Naive B cell (primary cell): ENCODE data around the gene MAP4K3. TPM values are rescaled to one million over a fixed set of nuclear protein-coding genes. Genes with fewer than 3 reads are reported as not detected.
"Not testable (repeated sequence)": the region's sequence is repeated elsewhere in the genome, so short reads cannot be mapped to it uniquely, and the experiment has no call there.

ENCODE experiments used
- ATAC-seq, 2 donors: fragments of 150-1000 bp; cut with Tn5 transposase; 2 replicates each; pipeline ENCODE4 v1.10.0; 2021; ENCODE audit warnings: low read depth in 2 of 2, mild to moderate bottlenecking in 2 of 2, moderate library complexity in 2 of 2
- DNase-seq: peaks from one replicate; pipeline ENCODE4 v3.0.0; 2022
- H3K27ac Mint-ChIP-seq, 6 donors: one replicate each; pipeline ENCODE4 v1.8.0; 2020 to 2022; ENCODE audit warnings: mild to moderate bottlenecking in 6 of 6, mixed read lengths in 6 of 6, moderate library complexity in 5 of 6, inconsistent platforms in 2 of 6
- H3K27me3 Mint-ChIP-seq, 3 donors: one replicate each; pipeline ENCODE4 v1.8.0; 2021 to 2022; ENCODE audit warnings: mixed read lengths in 3 of 3, mild to moderate bottlenecking in 1 of 3
- H3K36me3 Mint-ChIP-seq, 2 donors: one replicate each; pipeline ENCODE4 v1.8.0; 2020 to 2022; ENCODE audit warnings: mixed read lengths in 2 of 2, inconsistent platforms in 1 of 2, mild to moderate bottlenecking in 1 of 2
- H3K4me1 Mint-ChIP-seq, 3 donors: one replicate each; pipeline ENCODE4 v1.8.0; 2020 to 2022; ENCODE audit warnings: mixed read lengths in 3 of 3, inconsistent platforms in 1 of 3, mild to moderate bottlenecking in 1 of 3, moderate library complexity in 1 of 3
- H3K4me3 Mint-ChIP-seq, 8 donors: one replicate each; pipeline ENCODE4 v1.8.0; 2020 to 2022; ENCODE audit warnings: mild to moderate bottlenecking in 8 of 8, mixed read lengths in 8 of 8, moderate library complexity in 8 of 8, inconsistent platforms in 2 of 8
- H3K9me3 Mint-ChIP-seq, 7 donors: one replicate each; pipeline ENCODE4 v1.8.0; 2020 to 2022; ENCODE audit warnings: mixed read lengths in 7 of 7, mild to moderate bottlenecking in 5 of 7, inconsistent platforms in 2 of 7, moderate library complexity in 1 of 7
- polyA plus RNA-seq, 6 donors: library from polyadenylated mRNA; unstranded; fragments of 300-500 nt; fragmentation: Illumina TruSeq; gene quantifications; one replicate each; pipeline ENCODE4 v1.2.3, GENCODE V29; 2021; ENCODE audit warnings: low read depth in 6 of 6

MAP4K3 gene
- polyA plus RNA-seq, 6 donors from 2014 or later: 0.76 to 2.9 (median 2.1) TPM

GRCh38 chr2:39370101-39370500, 67.0 kb downstream of the MAP4K3 start:
- no peaks in the 10 kb centered on the region for H3K4me1 Mint-ChIP-seq
- peaks cover 0 to 10% (median 5%) of the 10 kb centered on the region in 7 donors for H3K9me3 Mint-ChIP-seq
- no peak for DNase-seq
- H3K27ac Mint-ChIP-seq: no peak overlapping the region
- H3K36me3 Mint-ChIP-seq: peaks cover 2 to 10% of the 10 kb centered on the region in 2 donors
- H3K4me3 Mint-ChIP-seq: no peak overlapping the region
- ATAC-seq: no peak
- H3K27me3 Mint-ChIP-seq: no peaks in the 10 kb centered on the region

- ATAC-seq: no peak
- DNase-seq: no peak
- H3K27ac Mint-ChIP-seq: peak overlapping the region in 5 of 6 donors; percentile 0 to 87 (median 3)
- H3K4me1 Mint-ChIP-seq: no peaks in the 10 kb centered on the region
- H3K36me3 Mint-ChIP-seq: peaks cover 0 to 10% of the 10 kb centered on the region in 2 donors
- H3K4me3 Mint-ChIP-seq: no peak overlapping the region
- peaks cover 0 to 10% (median 4%) of the 10 kb centered on the region in 7 donors for H3K9me3 Mint-ChIP-seq
- H3K27me3 Mint-ChIP-seq: no peaks in the 10 kb centered on the region
Observed at GRCh38 chr2:39368846-39369245, 68.2 kb downstream of the MAP4K3 start.

- H3K27ac Mint-ChIP-seq: peak overlapping the region in 2 of 6 donors; percentile 0
- H3K4me3 Mint-ChIP-seq: no peak overlapping the region
- no peak for DNase-seq
- H3K4me1 Mint-ChIP-seq: no peaks in the 10 kb centered on the region
- H3K36me3 Mint-ChIP-seq: peaks cover 0 to 9% of the 10 kb centered on the region in 2 donors
- no peak for ATAC-seq
- H3K9me3 Mint-ChIP-seq: peaks cover 0 to 10% (median 4%) of the 10 kb centered on the region in 7 donors
- H3K27me3 Mint-ChIP-seq: no peaks in the 10 kb centered on the region
Observed at GRCh38 chr2:39368376-39368775, 68.7 kb downstream of the MAP4K3 start.

GRCh38 chr2:39362595-39362994, 74.5 kb downstream of the MAP4K3 start:
- no peak for ATAC-seq
- Mint-ChIP-seq H3K4me1 (no peaks in the 10 kb centered on the region), H3K4me3 (no peak overlapping the region), H3K27ac (no peak overlapping the region), H3K36me3 (peaks cover 13 to 31% of the 10 kb centered on the region in 2 donors), H3K27me3 (no peaks in the 10 kb centered on the region), H3K9me3 (peaks cover 7 to 41% (median 24%) of the 10 kb centered on the region in 7 donors)
- no peak for DNase-seq

GRCh38 chr2:39361511-39361910, 75.6 kb downstream of the MAP4K3 start:
- Mint-ChIP-seq H3K9me3 (peaks cover 7 to 41% (median 24%) of the 10 kb centered on the region in 7 donors), H3K27ac (no peak overlapping the region), H3K36me3 (peaks cover 13 to 31% of the 10 kb centered on the region in 2 donors)

GRCh38 chr2:39360342-39360741, 76.7 kb downstream of the MAP4K3 start:
- H3K4me1 Mint-ChIP-seq: not testable (repeated sequence)

More at GRCh38 chr2:39361511-39361910, 75.6 kb downstream of the MAP4K3 start:
- no peaks in the 10 kb centered on the region for H3K4me1 Mint-ChIP-seq
- ATAC-seq: no peak
- H3K4me3 Mint-ChIP-seq: no peak overlapping the region
- DNase-seq: no peak
- H3K27me3 Mint-ChIP-seq: no peaks in the 10 kb centered on the region

GRCh38 chr2:39359453-39360038, 77.5 kb downstream of the MAP4K3 start:
- no peaks in the 10 kb centered on the region for H3K4me1 Mint-ChIP-seq
- no peak for ATAC-seq
- H3K27me3 Mint-ChIP-seq: no peaks in the 10 kb centered on the region
- no peak overlapping the region for H3K4me3 Mint-ChIP-seq
- H3K9me3 Mint-ChIP-seq: peaks cover 7 to 41% (median 24%) of the 10 kb centered on the region in 7 donors
- no peak for DNase-seq
- H3K27ac Mint-ChIP-seq: no peak overlapping the region
- H3K36me3 Mint-ChIP-seq: peaks cover 13 to 31% of the 10 kb centered on the region in 2 donors

More at GRCh38 chr2:39360342-39360741, 76.7 kb downstream of the MAP4K3 start:
- not testable (repeated sequence) for H3K27me3 Mint-ChIP-seq, DNase-seq, ATAC-seq
- Mint-ChIP-seq H3K9me3 (peaks cover 7 to 41% (median 24%) of the 10 kb centered on the region in 7 donors), H3K27ac (peak overlapping the region in 1 of 6 donors; percentile 53), H3K36me3 (peaks cover 13 to 31% of the 10 kb centered on the region in 2 donors), H3K4me3 (peak overlapping the region in 1 of 8 donors; percentile 56)

- peaks cover 7 to 36% (median 20%) of the 10 kb centered on the region in 7 donors for H3K9me3 Mint-ChIP-seq
- peaks cover 13 to 25% of the 10 kb centered on the region in 2 donors for H3K36me3 Mint-ChIP-seq
- H3K4me1 Mint-ChIP-seq: no peaks in the 10 kb centered on the region
- DNase-seq (no peak), ATAC-seq (no peak)
- H3K27me3 Mint-ChIP-seq: no peaks in the 10 kb centered on the region
- H3K4me3 Mint-ChIP-seq: no peak overlapping the region
- H3K27ac Mint-ChIP-seq: no peak overlapping the region
Observed at GRCh38 chr2:39356922-39357639, 80.0 kb downstream of the MAP4K3 start.

GRCh38 chr2:39350658-39351057, 86.4 kb downstream of the MAP4K3 start:
- Mint-ChIP-seq H3K9me3 (no peaks in the 10 kb centered on the region), H3K36me3 (no peaks in the 10 kb centered on the region), H3K4me1 (no peaks in the 10 kb centered on the region), H3K27me3 (no peaks in the 10 kb centered on the region), H3K27ac (no peak overlapping the region), H3K4me3 (no peak overlapping the region)
- no peak for DNase-seq
- no peak for ATAC-seq

GRCh38 chr2:39338502-39338901, 98.6 kb downstream of the MAP4K3 start:
- no peak overlapping the region for H3K4me3 Mint-ChIP-seq
- ATAC-seq: no peak
- no peaks in the 10 kb centered on the region for H3K9me3 Mint-ChIP-seq
- H3K27me3 Mint-ChIP-seq: no peaks in the 10 kb centered on the region
- no peak overlapping the region for H3K27ac Mint-ChIP-seq
- no peaks in the 10 kb centered on the region for H3K4me1 Mint-ChIP-seq
- no peak for DNase-seq
- H3K36me3 Mint-ChIP-seq: peaks cover 4% of the 10 kb centered on the region in 2 donors

GRCh38 chr2:39335930-39336329, 101.2 kb downstream of the MAP4K3 start:
- peaks cover 4% of the 10 kb centered on the region in 2 donors for H3K36me3 Mint-ChIP-seq
- DNase-seq: no peak
- no peak for ATAC-seq
- H3K4me1 Mint-ChIP-seq: no peaks in the 10 kb centered on the region
- no peaks in the 10 kb centered on the region for H3K27me3 Mint-ChIP-seq
- H3K27ac Mint-ChIP-seq: peak overlapping the region in 2 of 6 donors; percentile 60 to 82
- H3K4me3 Mint-ChIP-seq: no peak overlapping the region
- H3K9me3 Mint-ChIP-seq: no peaks in the 10 kb centered on the region

- peak overlapping the region in 1 of 6 donors; percentile 44 for H3K27ac Mint-ChIP-seq
- peaks cover 0 to 4% of the 10 kb centered on the region in 2 donors for H3K36me3 Mint-ChIP-seq
Observed at GRCh38 chr2:39334978-39335377, 102.1 kb downstream of the MAP4K3 start.

GRCh38 chr2:39334529-39334928, 102.6 kb downstream of the MAP4K3 start:
- Mint-ChIP-seq H3K4me1 (no peaks in the 10 kb centered on the region), H3K4me3 (no peak overlapping the region), H3K36me3 (peaks cover 0 to 4% of the 10 kb centered on the region in 2 donors), H3K27ac (peak overlapping the region in 1 of 6 donors; percentile 44), H3K27me3 (no peaks in the 10 kb centered on the region), H3K9me3 (no peaks in the 10 kb centered on the region)
- ATAC-seq: no peak
- no peak for DNase-seq

More at GRCh38 chr2:39334978-39335377, 102.1 kb downstream of the MAP4K3 start:
- H3K27me3 Mint-ChIP-seq: no peaks in the 10 kb centered on the region
- ATAC-seq (no peak), DNase-seq (no peak)
- H3K9me3 Mint-ChIP-seq: no peaks in the 10 kb centered on the region
- H3K4me3 Mint-ChIP-seq: no peak overlapping the region
- no peaks in the 10 kb centered on the region for H3K4me1 Mint-ChIP-seq

- DNase-seq (no peak), ATAC-seq (no peak)
- H3K4me3 Mint-ChIP-seq: no peak overlapping the region
- H3K27me3 Mint-ChIP-seq: no peaks in the 10 kb centered on the region
- no peaks in the 10 kb centered on the region for H3K4me1 Mint-ChIP-seq
- peaks cover 4 to 8% of the 10 kb centered on the region in 2 donors for H3K36me3 Mint-ChIP-seq
- peaks cover 0 to 1% (median 0%) of the 10 kb centered on the region in 7 donors for H3K9me3 Mint-ChIP-seq
- no peak overlapping the region for H3K27ac Mint-ChIP-seq
Observed at GRCh38 chr2:39326644-39327043, 110.4 kb downstream of the MAP4K3 start.
